A673 (cell line): ENCODE results near the gene UGT1A8. TPM values are rescaled to one million over a fixed set of nuclear protein-coding genes. Genes with fewer than 3 reads are reported as not detected.

Experiments
- BruUV-seq: library from RNA; stranded (reverse); fragments of 400-500 nt; replicated peaks from 2 replicates; lab custom pipeline; 2021; lab: Mats Ljungman, UMichigan
- CTCF ChIA-PET: fragments of 300-600 bp; sonication (Branson Sonifier 250); formaldehyde crosslinking; loops from one replicate; lab custom pipeline; 2022; ENCODE audit warnings: antibody characterized with exemption; lab: Charles Lee
- POLR2A ChIA-PET: fragments of 300-600 bp; sonication (Branson Sonifier 250); formaldehyde crosslinking; loops from one replicate; lab custom pipeline; 2022; ENCODE audit warnings: antibody characterized with exemption; ENCODE audit not compliant: low non-redundant PET; lab: Charles Lee
- DNase-seq: peaks from one replicate; pipeline ENCODE4 v3.0.0-alpha.2; 2015; ENCODE audit warnings: low spot score
- H3K27ac ChIP-seq: fragments of 200-600 bp; sonication (generic); 2 replicates; pipeline ENCODE4 v1.5.1; 2016; ENCODE audit warnings: mixed run types, low read depth, mild to moderate bottlenecking, mixed read lengths, antibody characterized with exemption, low read length; ENCODE audit not compliant: poor library complexity, severe bottlenecking
- H3K27me3 ChIP-seq: fragments of 200-600 bp; sonication (generic); replicated peaks from 2 replicates; pipeline ENCODE4 v1.6.1; 2017; ENCODE audit warnings: mixed run types, low read depth, mild to moderate bottlenecking, mixed read lengths, antibody characterized with exemption, low read length; ENCODE audit not compliant: insufficient read depth, poor library complexity
- H3K36me3 ChIP-seq: fragments of 200-600 bp; sonication (generic); 2 replicates; pipeline ENCODE4 v1.6.1; 2016; ENCODE audit warnings: mixed run types, mild to moderate bottlenecking, mixed read lengths, antibody characterized with exemption, low read length; ENCODE audit not compliant: insufficient read depth, poor library complexity, severe bottlenecking
- H3K4me1 ChIP-seq: fragments of 200-600 bp; sonication (generic); 2 replicates; pipeline ENCODE4 v1.6.1; 2017; ENCODE audit warnings: mixed run types, mild to moderate bottlenecking, mixed read lengths, antibody characterized with exemption, low read length; ENCODE audit not compliant: insufficient read depth, poor library complexity, severe bottlenecking
- H3K4me3 ChIP-seq: fragments of 200-600 bp; sonication (generic); 2 replicates; pipeline ENCODE4 v1.5.1; 2016; ENCODE audit warnings: low read depth, mixed run types, mild to moderate bottlenecking, mixed read lengths, low read length; ENCODE audit not compliant: poor library complexity, severe bottlenecking
- H3K9me3 ChIP-seq: fragments of 200-600 bp; sonication (generic); 2 replicates; pipeline ENCODE4 v1.6.1; 2016; ENCODE audit warnings: mixed run types, low read depth, mild to moderate bottlenecking, mixed read lengths, antibody characterized with exemption, low read length; ENCODE audit not compliant: poor library complexity, severe bottlenecking
- EZH2 ChIP-seq: fragments of 200-600 bp; sonication (generic); IDR thresholded peaks from 2 replicates; pipeline ENCODE4 v1.6.1; 2017; ENCODE audit warnings: borderline replicate concordance, low read depth, mild to moderate bottlenecking, mixed read lengths, antibody characterized with exemption, low read length; ENCODE audit not compliant: poor library complexity, severe bottlenecking
- intact Hi-C: fragments of 100-400 bp; cut with micrococcal nuclease; formaldehyde crosslinking; loops from one replicate; pipeline ENCODE4 v1.10.0; 2022; ENCODE audit not compliant: unreplicated experiment
- total RNA-seq: library from RNA; stranded (reverse); gene quantifications from 2 replicates; pipeline ENCODE4 v1.2.3, GENCODE V29; 2021
- TF ChIP-seq, protein P1 (sequence below): fragments of 300-800, 200-600 bp; sonication (generic); conservative IDR thresholded peaks from 2 replicates; pipeline ENCODE4 v1.5.1; 2017; ENCODE audit warnings: low read depth, mild to moderate bottlenecking, antibody characterized with exemption, low read length, moderate library complexity, mixed read lengths

Gene UGT1A8
- total RNA-seq, 1 experiment from 2014 or later: not detected

- CTCF ChIA-PET: no interaction called here
- intact Hi-C loops: no loop called here
Observed at GRCh38 chr2:233810385-233810784, 193.0 kb downstream of the UGT1A8 start.

GRCh38 chr2:233811087-233811486 lies 193.7 kb downstream of the UGT1A8 start:
- Histone ChIP-seq H3K4me3 (no peak overlapping the region), H3K4me1 (no peaks in the 10 kb centered on the region), H3K27me3 (no peaks in the 10 kb centered on the region), H3K36me3 (no peaks in the 10 kb centered on the region), H3K27ac (no peak overlapping the region), H3K9me3 (no peaks in the 10 kb centered on the region)
- intact Hi-C loops: no loop called here
- POLR2A ChIA-PET: no interaction called here
- no peak for DNase-seq
- no TSS peak for BruUV-seq
- TF ChIP-seq EZH2: no peak
- TF ChIP-seq, protein P1, sequence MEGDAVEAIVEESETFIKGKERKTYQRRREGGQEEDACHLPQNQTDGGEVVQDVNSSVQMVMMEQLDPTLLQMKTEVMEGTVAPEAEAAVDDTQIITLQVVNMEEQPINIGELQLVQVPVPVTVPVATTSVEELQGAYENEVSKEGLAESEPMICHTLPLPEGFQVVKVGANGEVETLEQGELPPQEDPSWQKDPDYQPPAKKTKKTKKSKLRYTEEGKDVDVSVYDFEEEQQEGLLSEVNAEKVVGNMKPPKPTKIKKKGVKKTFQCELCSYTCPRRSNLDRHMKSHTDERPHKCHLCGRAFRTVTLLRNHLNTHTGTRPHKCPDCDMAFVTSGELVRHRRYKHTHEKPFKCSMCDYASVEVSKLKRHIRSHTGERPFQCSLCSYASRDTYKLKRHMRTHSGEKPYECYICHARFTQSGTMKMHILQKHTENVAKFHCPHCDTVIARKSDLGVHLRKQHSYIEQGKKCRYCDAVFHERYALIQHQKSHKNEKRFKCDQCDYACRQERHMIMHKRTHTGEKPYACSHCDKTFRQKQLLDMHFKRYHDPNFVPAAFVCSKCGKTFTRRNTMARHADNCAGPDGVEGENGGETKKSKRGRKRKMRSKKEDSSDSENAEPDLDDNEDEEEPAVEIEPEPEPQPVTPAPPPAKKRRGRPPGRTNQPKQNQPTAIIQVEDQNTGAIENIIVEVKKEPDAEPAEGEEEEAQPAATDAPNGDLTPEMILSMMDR: no peak
- CTCF ChIA-PET: no interaction called here

More at GRCh38 chr2:233810385-233810784, 193.0 kb downstream of the UGT1A8 start:
- H3K4me3 ChIP-seq: no peak overlapping the region
- no peaks in the 10 kb centered on the region for H3K4me1 ChIP-seq
- no TSS peak for BruUV-seq
- no peak for DNase-seq
- POLR2A ChIA-PET: no interaction called here
- H3K27ac ChIP-seq: no peak overlapping the region
- no peak for TF ChIP-seq EZH2
- TF ChIP-seq, protein P1: no peak
- H3K9me3 ChIP-seq: no peaks in the 10 kb centered on the region
- no peaks in the 10 kb centered on the region for H3K36me3 ChIP-seq
- H3K27me3 ChIP-seq: no peaks in the 10 kb centered on the region

- BruUV-seq: no TSS peak
- ChIA-PET POLR2A (no interaction called here), CTCF (no interaction called here)
- H3K4me1 ChIP-seq: no peaks in the 10 kb centered on the region
- no peak overlapping the region for H3K27ac ChIP-seq
- no peaks in the 10 kb centered on the region for H3K27me3 ChIP-seq
- no peaks in the 10 kb centered on the region for H3K36me3 ChIP-seq
- no peak for TF ChIP-seq EZH2
- no peak overlapping the region for H3K4me3 ChIP-seq
- intact Hi-C loops: no loop called here
- no peak for DNase-seq
- H3K9me3 ChIP-seq: no peaks in the 10 kb centered on the region
Observed at GRCh38 chr2:233811732-233812131, 194.3 kb downstream of the UGT1A8 start.
